HG02981 (cell line): ENCODE data around the gene MYO5B.

Experiments used
- ATAC-seq: cut with Tn5 transposase; IDR thresholded peaks from one replicate; pipeline ENCODE4 v1.9.1; 2021; ENCODE audit warnings: mild to moderate bottlenecking, moderate library complexity; ENCODE audit not compliant: unreplicated experiment

MYO5B gene

GRCh38 chr18:50027996-50028395, 167.0 kb downstream of the MYO5B start:
- ATAC-seq = no peak

- ATAC-seq = no peak
These were observed 170.5 kb downstream of the MYO5B start for GRCh38 chr18:50024466-50024865.

GRCh38 chr18:50022985-50023384, 172.0 kb downstream of the MYO5B start:
- no peak for ATAC-seq

GRCh38 chr18:50014606-50015005, 180.3 kb downstream of the MYO5B start:
- no peak for ATAC-seq

- no peak for ATAC-seq
These were observed 181.4 kb downstream of the MYO5B start for GRCh38 chr18:50013363-50014138.

GRCh38 chr18:50011813-50012435, 183.0 kb downstream of the MYO5B start:
- ATAC-seq = no peak

GRCh38 chr18:50009773-50010335, 185.1 kb downstream of the MYO5B start:
- peak; percentile 69 for ATAC-seq

- no peak for ATAC-seq
These were observed 186.6 kb downstream of the MYO5B start for GRCh38 chr18:50008306-50008705.

- no peak for ATAC-seq
These were observed 188.4 kb downstream of the MYO5B start for GRCh38 chr18:50006470-50007046.

- ATAC-seq = no peak
These were observed 190.9 kb downstream of the MYO5B start for GRCh38 chr18:50004013-50004412.

- no peak for ATAC-seq
These were observed 192.2 kb downstream of the MYO5B start for GRCh38 chr18:50002781-50003180.

GRCh38 chr18:50000227-50000626, 194.7 kb downstream of the MYO5B start:
- no peak for ATAC-seq

GRCh38 chr18:49999128-49999527, 195.8 kb downstream of the MYO5B start:
- no peak for ATAC-seq

GRCh38 chr18:49997558-49997957, 197.4 kb downstream of the MYO5B start:
- ATAC-seq = no peak

GRCh38 chr18:49994410-49994809, 200.5 kb downstream of the MYO5B start:
- no peak for ATAC-seq

- ATAC-seq = no peak
These were observed 201.6 kb downstream of the MYO5B start for GRCh38 chr18:49993299-49993698.

- ATAC-seq = no peak
These were observed 206.2 kb downstream of the MYO5B start for GRCh38 chr18:49988733-49989132.

GRCh38 chr18:49988101-49988500, 206.8 kb downstream of the MYO5B start:
- no peak for ATAC-seq

- no peak for ATAC-seq
These were observed 209.7 kb downstream of the MYO5B start for GRCh38 chr18:49985236-49985635.

GRCh38 chr18:49980896-49981295, 214.1 kb downstream of the MYO5B start:
- ATAC-seq = no peak

GRCh38 chr18:49976795-49977560, 218.0 kb downstream of the MYO5B start:
- no peak for ATAC-seq
